Measurements from ENCODE around the gene ADAMTSL1.

- TF ChIP-seq POLR2AphosphoS5 (IDR thresholded peaks at IDR 0.05) (no peak), CTCF (IDR thresholded peaks at IDR 0.05; ENCODE audit: poor library complexity, severe bottlenecking) (no peak), EZH2 (IDR thresholded peaks at IDR 0.05; ENCODE audit: borderline replicate concordance, insufficient read depth, low read length, poor library complexity, severe bottlenecking) (no peak)
Measured at GRCh38 chr9:18675332-18675731, 201.4 kb downstream of the ADAMTSL1 start.

Measured in neural cell (in vitro differentiated cells).